Ishikawa (cell line): ENCODE measurements around the gene HERC3.

ENCODE experiments used
- CEBPB ChIP-seq: IDR thresholded peaks from 2 replicates; pipeline ENCODE4 v1.6.1; 2012
- CREB1 ChIP-seq: IDR thresholded peaks from 2 replicates; pipeline ENCODE4 v1.6.1; 2012; ENCODE audit warnings: low read depth
- EGR1 ChIP-seq: IDR thresholded peaks from 2 replicates; pipeline ENCODE4 v1.6.1; 2012
- EP300 ChIP-seq: IDR thresholded peaks from 2 replicates; pipeline ENCODE4 v1.6.1; 2012; ENCODE audit warnings: borderline replicate concordance
- FOXM1 ChIP-seq: IDR thresholded peaks from 2 replicates; pipeline ENCODE4 v1.6.1; 2012; ENCODE audit warnings: low read depth, borderline replicate concordance
- MAX ChIP-seq: IDR thresholded peaks from 2 replicates; pipeline ENCODE4 v1.6.1; 2012
- NFIC ChIP-seq: IDR thresholded peaks from 2 replicates; pipeline ENCODE4 v1.6.1; 2012
- RAD21 ChIP-seq: IDR thresholded peaks from 2 replicates; pipeline ENCODE4 v1.6.1; 2012; ENCODE audit warnings: low read depth
- REST ChIP-seq: IDR thresholded peaks from 2 replicates; pipeline ENCODE4 v1.6.1; 2012; ENCODE audit warnings: low read depth, mild to moderate bottlenecking
- TAF1 ChIP-seq: IDR thresholded peaks from 2 replicates; pipeline ENCODE4 v1.6.1; 2012; ENCODE audit warnings: low read depth, mild to moderate bottlenecking
- TCF12 ChIP-seq: IDR thresholded peaks from 2 replicates; pipeline ENCODE4 v1.6.1; 2012; ENCODE audit warnings: low read depth
- TEAD4 ChIP-seq: IDR thresholded peaks from 2 replicates; pipeline ENCODE4 v1.6.1; 2012
- USF1 ChIP-seq: IDR thresholded peaks from 2 replicates; pipeline ENCODE4 v1.6.1; 2012
- YY1 ChIP-seq: IDR thresholded peaks from 2 replicates; pipeline ENCODE4 v1.6.1; 2012; ENCODE audit warnings: low read depth
- ZBTB7A ChIP-seq: IDR thresholded peaks from 2 replicates; pipeline ENCODE4 v1.6.1; 2012; ENCODE audit warnings: low read depth

Gene HERC3

GRCh38 chr4:88709989-88710388 lies 117.7 kb downstream of the HERC3 start:
- no peak for TF ChIP-seq TCF12
- TF ChIP-seq CEBPB, result no peak
- TF ChIP-seq YY1, result no peak
- no peak for TF ChIP-seq TAF1

- TF ChIP-seq TEAD4, result no peak
- no peak for TF ChIP-seq TCF12
- no peak for TF ChIP-seq USF1
- no peak for TF ChIP-seq CEBPB
- no peak for TF ChIP-seq YY1
- TF ChIP-seq EP300, result no peak
- no peak for TF ChIP-seq REST
- TF ChIP-seq NFIC, result no peak
- TF ChIP-seq MAX, result no peak
- TF ChIP-seq TAF1, result no peak
- no peak for TF ChIP-seq ZBTB7A
- no peak for TF ChIP-seq RAD21
- TF ChIP-seq EGR1, result no peak
- TF ChIP-seq CREB1, result no peak
Measured at GRCh38 chr4:88713782-88714181, 121.5 kb downstream of the HERC3 start.

- TF ChIP-seq EP300 (no peak), NFIC (no peak), TCF12 (no peak), YY1 (no peak)
Measured at GRCh38 chr4:88718098-88718497, 125.8 kb downstream of the HERC3 start.

- TF ChIP-seq REST (no peak), RAD21 (no peak), YY1 (no peak)
Measured at GRCh38 chr4:88719381-88719780, 127.1 kb downstream of the HERC3 start.

GRCh38 chr4:88720451-88721428 lies 128.5 kb downstream of the HERC3 start:
- TF ChIP-seq FOXM1, result no peak
- no peak for TF ChIP-seq EGR1
- no peak for TF ChIP-seq NFIC
- TF ChIP-seq TEAD4, result no peak
- no peak for TF ChIP-seq CEBPB
- TF ChIP-seq CREB1, result no peak

GRCh38 chr4:88722276-88722780 lies 130.0 kb downstream of the HERC3 start:
- TF ChIP-seq CEBPB, result no peak

- TF ChIP-seq TCF12, result no peak
- TF ChIP-seq RAD21, result no peak
- TF ChIP-seq EGR1, result no peak
- TF ChIP-seq FOXM1, result no peak
- no peak for TF ChIP-seq EP300
- no peak for TF ChIP-seq REST
- TF ChIP-seq USF1, result no peak
- TF ChIP-seq MAX, result no peak
- no peak for TF ChIP-seq ZBTB7A
- no peak for TF ChIP-seq YY1
- no peak for TF ChIP-seq TEAD4
- no peak for TF ChIP-seq CREB1
- no peak for TF ChIP-seq TAF1
- no peak for TF ChIP-seq CEBPB
- TF ChIP-seq NFIC, result no peak
Measured at GRCh38 chr4:88722828-88723227, 130.5 kb downstream of the HERC3 start.
